Vagina (tissue), 2 donors: ENCODE measurements around the gene TMEM135. TPM values are rescaled to one million over a fixed set of nuclear protein-coding genes. Genes with fewer than 3 reads are reported as not detected.

Experiments used
- DNase-seq, 2 donors: peaks; one replicate each; pipeline ENCODE4 v3.0.0-alpha.2; 2017; ENCODE audit errors: extremely low spot score in 2 of 2
- H3K27ac ChIP-seq: fragments of 200-600 bp; sonication (generic); one replicate; pipeline ENCODE4 v1.5.1; 2019
- H3K27me3 ChIP-seq: fragments of 200-600 bp; sonication (generic); one replicate; pipeline ENCODE4 v1.5.1; 2019
- H3K36me3 ChIP-seq, 2 donors: fragments of 200-600 bp; sonication (generic); one replicate each; pipeline ENCODE4 v1.5.1; 2017 to 2019
- H3K4me1 ChIP-seq: fragments of 200-600 bp; sonication (generic); one replicate; pipeline ENCODE4 v1.5.1; 2019
- H3K4me3 ChIP-seq, 2 donors: fragments of 200-600 bp; sonication (generic); 1 replicate in 1 of 2; 2 replicates in 1 of 2; pipeline ENCODE4 v1.5.1; 2016 to 2019
- H3K9me3 ChIP-seq: fragments of 200-600 bp; sonication (generic); one replicate; pipeline ENCODE4 v1.5.1; 2019
- CTCF ChIP-seq, 3 experiments: fragments of 450-650 bp in 2 of 3; fragments of 200-600 bp in 1 of 3; sonication (generic) in 1 of 3; IDR thresholded peaks; one replicate each; pipeline ENCODE4 v1.5.1; 2017 to 2019; ENCODE audit warnings: antibody characterized with exemption in 3 of 3, mild to moderate bottlenecking in 2 of 3, moderate library complexity in 2 of 3
- POLR2A ChIP-seq, 2 donors: fragments of 450-650 bp; IDR thresholded peaks; one replicate each; pipeline ENCODE4 v1.6.1; 2017; ENCODE audit warnings: antibody characterized with exemption in 2 of 2, mild to moderate bottlenecking in 2 of 2, moderate library complexity in 2 of 2
- POLR2AphosphoS5 ChIP-seq, 2 donors: sonication (generic); formaldehyde crosslinking; IDR thresholded peaks; one replicate each; pipeline ENCODE4 v1.9.0; 2017; ENCODE audit warnings: antibody characterized with exemption in 2 of 2, mild to moderate bottlenecking in 2 of 2, low read depth in 1 of 2; ENCODE audit not compliant: insufficient read depth in 1 of 2
- intact Hi-C: fragments of 100-400 bp; cut with DNase I; formaldehyde crosslinking; loops from one replicate; pipeline ENCODE4 v1.15.1; 2023
- total RNA-seq: library from RNA; depleted of rRNA; stranded (reverse); fragments of >200 nt; gene quantifications from one replicate; pipeline ENCODE4 v1.2.3, GENCODE V29; 2016

Gene TMEM135
- total RNA-seq, 1 donor from 2014 or later, result 17.2 TPM

GRCh38 chr11:87203907-87204602, 166.3 kb downstream of the TMEM135 start:
- TF ChIP-seq POLR2A (IDR thresholded peaks at IDR 0.05), result no peak
- no peak for TF ChIP-seq POLR2AphosphoS5 (IDR thresholded peaks at IDR 0.05; ENCODE audit: insufficient read depth in 1 of 2, low read depth in 1 of 2)
- TF ChIP-seq CTCF (IDR thresholded peaks at IDR 0.05), result no peak

GRCh38 chr11:87212891-87213290, 175.2 kb downstream of the TMEM135 start:
- Histone ChIP-seq H3K27me3 (no peaks in the 10 kb centered on the region), H3K27ac (no peak overlapping the region), H3K36me3 (no peaks in the 10 kb centered on the region), H3K9me3 (no peaks in the 10 kb centered on the region), H3K4me3 (no peak overlapping the region), H3K4me1 (no peaks in the 10 kb centered on the region)
- intact Hi-C loops, result no loop called here
- DNase-seq, result no peak
- TF ChIP-seq POLR2AphosphoS5 (IDR thresholded peaks at IDR 0.05; ENCODE audit: insufficient read depth in 1 of 2, low read depth in 1 of 2) (no peak), CTCF (IDR thresholded peaks at IDR 0.05) (no peak), POLR2A (IDR thresholded peaks at IDR 0.05) (no peak)

More at GRCh38 chr11:87203907-87204602, 166.3 kb downstream of the TMEM135 start:
- H3K4me1 ChIP-seq, result no peaks in the 10 kb centered on the region
- no peak overlapping the region for H3K27ac ChIP-seq
- H3K27me3 ChIP-seq, result no peaks in the 10 kb centered on the region
- DNase-seq, result no peak
- intact Hi-C loops, result no loop called here
- H3K4me3 ChIP-seq, result no peak overlapping the region
- H3K9me3 ChIP-seq, result no peaks in the 10 kb centered on the region
- H3K36me3 ChIP-seq, result no peaks in the 10 kb centered on the region

- TF ChIP-seq CTCF (IDR thresholded peaks at IDR 0.05), result no peak
- no peak for TF ChIP-seq POLR2A (IDR thresholded peaks at IDR 0.05)
- no peak for TF ChIP-seq POLR2AphosphoS5 (IDR thresholded peaks at IDR 0.05; ENCODE audit: insufficient read depth in 1 of 2, low read depth in 1 of 2)
- no peak overlapping the region for H3K27ac ChIP-seq
- no peaks in the 10 kb centered on the region for H3K9me3 ChIP-seq
- H3K4me1 ChIP-seq, result no peaks in the 10 kb centered on the region
- no peak overlapping the region for H3K4me3 ChIP-seq
- H3K27me3 ChIP-seq, result no peaks in the 10 kb centered on the region
- intact Hi-C loops, result no loop called here
- no peaks in the 10 kb centered on the region for H3K36me3 ChIP-seq
- DNase-seq, result no peak
Measured at GRCh38 chr11:87213444-87213843, 175.7 kb downstream of the TMEM135 start.

GRCh38 chr11:87215236-87215635, 177.5 kb downstream of the TMEM135 start:
- intact Hi-C loops, result no loop called here
- DNase-seq, result no peak
- no peaks in the 10 kb centered on the region for H3K4me1 ChIP-seq
- no peaks in the 10 kb centered on the region for H3K27me3 ChIP-seq
- no peaks in the 10 kb centered on the region for H3K9me3 ChIP-seq
- TF ChIP-seq POLR2AphosphoS5 (IDR thresholded peaks at IDR 0.05; ENCODE audit: insufficient read depth in 1 of 2, low read depth in 1 of 2), result no peak
- no peak for TF ChIP-seq CTCF (IDR thresholded peaks at IDR 0.05)
- TF ChIP-seq POLR2A (IDR thresholded peaks at IDR 0.05), result no peak
- H3K4me3 ChIP-seq, result no peak overlapping the region
- no peaks in the 10 kb centered on the region for H3K36me3 ChIP-seq
- no peak overlapping the region for H3K27ac ChIP-seq

GRCh38 chr11:87219266-87219665, 181.5 kb downstream of the TMEM135 start:
- TF ChIP-seq CTCF (IDR thresholded peaks at IDR 0.05), result no peak
- TF ChIP-seq POLR2A (IDR thresholded peaks at IDR 0.05), result no peak
- no peak for TF ChIP-seq POLR2AphosphoS5 (IDR thresholded peaks at IDR 0.05; ENCODE audit: insufficient read depth in 1 of 2, low read depth in 1 of 2)
- Histone ChIP-seq H3K27ac (no peak overlapping the region), H3K4me3 (no peak overlapping the region), H3K4me1 (no peaks in the 10 kb centered on the region), H3K36me3 (no peaks in the 10 kb centered on the region), H3K27me3 (no peaks in the 10 kb centered on the region), H3K9me3 (no peaks in the 10 kb centered on the region)
- intact Hi-C loops, result no loop called here
- no peak for DNase-seq
